GM19043 (cell line): Measurements from ENCODE around the gene DNALI1.

ENCODE experiments used
- ATAC-seq: cut with Tn5 transposase; IDR thresholded peaks from one replicate; pipeline ENCODE4 v1.9.1; 2021; ENCODE audit warnings: low read depth; ENCODE audit not compliant: unreplicated experiment

The DNALI1 gene

DNA sequence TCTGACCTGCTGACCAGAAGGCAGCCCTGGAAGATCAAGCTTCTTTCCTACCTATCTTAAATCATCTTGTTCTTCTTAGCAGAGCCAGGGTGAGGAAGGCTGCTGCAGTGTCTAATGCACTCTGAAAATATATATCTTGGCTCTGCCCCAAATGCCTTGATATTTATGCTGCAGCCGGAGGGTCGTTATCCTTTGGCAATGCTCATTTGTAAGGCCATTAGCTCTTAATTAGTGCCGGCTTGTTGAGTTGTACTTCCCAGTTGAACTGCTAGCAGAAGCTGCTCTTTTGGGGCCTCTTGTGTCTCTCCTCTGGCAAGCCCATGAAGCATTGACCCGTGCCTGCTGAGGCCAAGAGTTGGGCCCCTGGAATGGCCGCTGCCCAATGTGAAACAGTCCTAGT is 43.2 kb downstream of the DNALI1 start:
- no peak for ATAC-seq

DNA sequence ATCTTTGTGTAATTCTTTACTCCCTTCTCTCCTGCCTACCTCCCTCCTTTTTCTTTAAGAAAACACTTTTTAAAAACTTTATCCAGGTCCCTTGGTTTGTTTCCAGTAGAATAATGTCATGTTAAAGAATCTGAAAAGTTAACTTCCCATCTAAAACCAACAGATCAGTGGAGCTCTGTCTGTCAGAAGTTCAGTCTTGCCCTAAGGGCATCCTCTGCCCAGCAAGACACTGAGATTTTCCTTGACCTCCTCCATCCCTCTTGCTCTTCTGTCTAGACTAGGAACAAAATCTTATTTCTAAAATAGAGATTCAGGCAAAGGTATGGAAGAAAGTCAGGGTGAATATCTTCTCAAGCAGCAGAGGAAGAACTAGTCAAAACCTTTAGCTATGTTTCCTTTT is 44.7 kb downstream of the DNALI1 start:
- no peak for ATAC-seq

DNA sequence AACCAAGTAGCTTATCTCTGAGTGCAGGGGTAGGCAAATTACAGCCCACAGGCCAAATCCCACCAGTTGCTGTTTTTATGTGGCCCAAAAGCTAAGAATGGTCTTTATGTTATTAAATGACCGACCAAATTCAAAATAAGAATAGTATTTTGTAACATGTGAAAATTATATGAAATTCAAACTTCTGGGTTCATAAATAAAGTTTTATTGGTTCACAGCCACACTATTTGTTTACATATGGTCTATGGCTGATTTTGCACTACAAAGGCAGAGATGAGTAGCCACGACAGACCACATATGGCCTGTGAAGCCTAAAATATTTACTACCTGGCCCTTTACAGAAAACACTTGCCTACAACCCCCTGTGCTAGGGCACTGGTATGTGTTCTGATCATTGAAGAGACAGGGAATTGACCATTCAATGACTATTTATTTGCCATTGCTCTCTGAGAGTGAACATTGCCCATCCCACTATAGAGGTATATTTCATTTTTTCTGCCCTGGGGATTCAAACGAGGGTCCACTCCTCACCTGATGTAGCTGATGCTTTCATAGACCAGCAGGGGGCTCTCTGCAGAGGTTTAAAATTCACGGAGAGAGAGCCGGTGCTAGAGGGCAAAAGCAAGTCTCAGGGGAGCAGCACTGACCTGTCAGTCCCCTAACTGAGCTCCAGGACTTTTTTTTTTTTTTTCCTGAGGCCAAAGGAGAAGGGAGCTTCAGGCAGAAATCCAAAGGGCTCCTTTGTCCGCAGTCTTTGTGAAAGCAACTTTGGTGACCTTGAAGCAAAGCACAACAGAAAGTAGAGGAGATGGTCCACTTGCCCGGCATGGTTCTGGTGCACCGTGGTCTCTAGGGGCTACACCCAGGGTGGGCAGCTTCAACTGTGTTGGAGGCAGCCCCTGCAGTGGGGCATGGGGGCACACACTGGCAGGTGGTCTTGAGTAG is 46.3 kb downstream of the DNALI1 start:
- no peak for ATAC-seq

GRCh38 chr1:37605061-37605650 is 48.4 kb downstream of the DNALI1 start:
- no peak for ATAC-seq

- no peak for ATAC-seq
Observed at GRCh38 chr1:37605806-37606474, 49.2 kb downstream of the DNALI1 start.

GRCh38 chr1:37606481-37607263 is 49.9 kb downstream of the DNALI1 start:
- no peak for ATAC-seq

- no peak for ATAC-seq
Observed at GRCh38 chr1:37609002-37609401, 52.3 kb downstream of the DNALI1 start.

- ATAC-seq = no peak
Observed at GRCh38 chr1:37609994-37610393, 53.3 kb downstream of the DNALI1 start.

DNA sequence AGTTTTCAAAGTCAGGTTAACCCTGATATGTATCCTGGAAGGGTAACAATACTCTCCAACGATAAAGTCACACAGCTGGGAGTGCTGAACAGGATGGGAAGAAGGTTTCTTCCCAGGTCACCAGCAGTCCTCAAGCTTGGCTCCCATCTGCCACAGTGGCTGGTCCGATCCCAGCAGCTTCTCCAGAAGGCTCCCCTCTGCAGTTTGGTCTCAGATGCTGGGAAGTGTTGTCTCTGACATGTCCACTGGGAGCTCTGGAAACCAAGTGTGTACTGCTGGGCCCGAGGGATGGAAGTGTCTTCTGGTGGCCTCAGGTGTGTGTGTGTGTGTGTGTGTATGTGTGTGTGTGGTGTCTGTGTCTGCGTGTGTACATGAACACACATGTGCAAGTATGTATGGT is 55.4 kb downstream of the DNALI1 start:
- ATAC-seq = no peak

GRCh38 chr1:37614105-37614504 is 57.4 kb downstream of the DNALI1 start:
- no peak for ATAC-seq

DNA sequence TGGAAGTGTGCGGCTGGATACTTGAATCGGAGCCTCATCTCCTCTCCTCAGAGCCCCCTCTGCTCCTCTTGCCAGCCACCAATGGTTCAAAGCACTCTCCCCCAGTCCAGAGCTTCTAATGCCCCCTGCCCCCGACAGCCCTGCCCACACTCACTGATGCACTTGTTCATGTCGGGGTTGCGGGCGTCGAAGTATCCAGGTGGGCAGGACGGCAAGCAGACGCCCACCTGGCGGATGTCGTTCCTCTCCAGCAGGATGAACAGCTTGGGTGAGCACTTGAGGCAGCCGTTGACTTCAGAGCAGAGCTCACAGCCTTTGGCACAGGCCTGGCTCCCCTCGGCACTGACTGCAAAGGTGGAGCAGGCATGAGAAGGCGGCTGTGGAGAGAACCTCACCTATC is 59.6 kb downstream of the DNALI1 start:
- no peak for ATAC-seq
